ENCODE data around the gene GABRB1. TPM values are rescaled to one million over a fixed set of nuclear protein-coding genes. Genes with fewer than 3 reads are reported as not detected.
"Not testable (repeated sequence)": the region's sequence is repeated elsewhere in the genome, so short reads cannot be mapped to it uniquely, and the experiment has no call there.

The GABRB1 gene
- total RNA-seq, 4 donors from 2014 or later: 0.13 TPM; not detected in 3

DNA sequence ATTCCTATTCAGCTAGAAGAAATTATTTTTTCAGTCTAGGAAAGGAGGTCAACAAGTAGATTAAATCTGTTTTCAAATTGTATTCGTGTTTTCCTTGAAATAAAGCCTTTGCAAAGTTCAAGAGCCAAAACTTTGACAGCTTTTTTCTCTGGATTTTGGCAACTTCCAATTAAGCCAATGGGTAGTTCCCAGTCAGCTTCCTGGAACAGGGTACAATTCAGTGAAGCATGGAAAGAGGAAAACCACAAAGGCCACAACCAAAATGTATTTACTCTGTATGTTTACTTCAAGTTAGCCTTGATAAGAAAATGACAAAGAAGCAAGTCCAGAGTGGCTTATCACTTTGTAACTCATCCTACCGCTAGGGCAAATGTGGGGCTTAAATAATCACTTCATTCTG is 243.5 kb downstream of the GABRB1 start:
- Histone ChIP-seq H3K36me3 (no peaks in the 10 kb centered on the region), H3K27ac (replicated peaks in 1 of 4) (no peak overlapping the region), H3K4me3 (no peak overlapping the region), H3K27me3 (no peaks in the 10 kb centered on the region), H3K4me1 (no peaks in the 10 kb centered on the region), H3K9me3 (no peaks in the 10 kb centered on the region)
- 56% methylated on average over 2 of the region's 2 CpGs for WGBS
- no peak for TF ChIP-seq CTCF (IDR thresholded peaks at IDR 0.05)
- intact Hi-C loops (cut with DNase I): no loop called here
- no peak for DNase-seq (ENCODE audit: extremely low spot score)

DNA sequence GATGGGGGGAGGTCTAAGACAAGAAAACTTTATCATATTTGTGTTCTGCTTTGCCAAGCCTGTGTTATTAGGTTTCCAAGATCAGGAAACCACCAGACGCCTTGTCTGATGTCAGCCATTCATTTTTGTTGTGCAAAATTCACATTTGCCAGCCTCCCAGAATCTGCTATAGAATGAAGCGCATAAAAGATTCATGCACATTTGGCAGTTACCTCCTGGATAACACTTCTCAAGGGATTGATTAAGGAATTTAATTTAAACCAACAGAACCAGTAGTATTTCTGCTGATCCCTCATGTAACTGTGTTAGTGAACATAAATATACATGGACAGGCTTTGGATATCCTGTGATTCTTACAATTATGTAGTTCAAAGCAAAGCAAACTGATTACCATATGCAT is 244.2 kb downstream of the GABRB1 start:
- no peaks in the 10 kb centered on the region for H3K9me3 ChIP-seq
- TF ChIP-seq CTCF (IDR thresholded peaks at IDR 0.05) (no peak), POLR2AphosphoS5 (IDR thresholded peaks at IDR 0.05) (no peak), EP300 (IDR thresholded peaks at IDR 0.05) (no peak), POLR2A (IDR thresholded peaks at IDR 0.05; ENCODE audit: low read depth) (no peak)
- 81% methylated on average over 2 of the region's 2 CpGs for WGBS
- no peaks in the 10 kb centered on the region for H3K27me3 ChIP-seq
- H3K27ac ChIP-seq (replicated peaks in 1 of 4): no peak overlapping the region
- no peaks in the 10 kb centered on the region for H3K4me1 ChIP-seq
- no peaks in the 10 kb centered on the region for H3K36me3 ChIP-seq
- intact Hi-C loops (cut with DNase I): no loop called here
- no peak overlapping the region for H3K4me3 ChIP-seq
- no peak for DNase-seq (ENCODE audit: extremely low spot score)

GRCh38 chr4:47278631-47279030 is 247.3 kb downstream of the GABRB1 start:
- intact Hi-C loops (cut with DNase I): no loop called here
- TF ChIP-seq CTCF (IDR thresholded peaks at IDR 0.05): no peak
- TF ChIP-seq POLR2AphosphoS5 (IDR thresholded peaks at IDR 0.05): no peak
- TF ChIP-seq EP300 (IDR thresholded peaks at IDR 0.05): no peak
- TF ChIP-seq POLR2A (IDR thresholded peaks at IDR 0.05; ENCODE audit: low read depth): no peak
- Histone ChIP-seq H3K9me3 (no peaks in the 10 kb centered on the region), H3K36me3 (no peaks in the 10 kb centered on the region), H3K4me3 (no peak overlapping the region), H3K27ac (replicated peaks in 1 of 4) (no peak overlapping the region), H3K27me3 (no peaks in the 10 kb centered on the region), H3K4me1 (no peaks in the 10 kb centered on the region)
- no peak for DNase-seq (ENCODE audit: extremely low spot score)
- WGBS: 53% methylated on average over 2 of the region's 2 CpGs

- TF ChIP-seq EP300 (IDR thresholded peaks at IDR 0.05) (no peak), POLR2A (IDR thresholded peaks at IDR 0.05; ENCODE audit: low read depth) (no peak), POLR2AphosphoS5 (IDR thresholded peaks at IDR 0.05) (no peak), CTCF (IDR thresholded peaks at IDR 0.05) (no peak)
- H3K27ac ChIP-seq (replicated peaks in 1 of 4): no peak overlapping the region
- no peaks in the 10 kb centered on the region for H3K9me3 ChIP-seq
- 72% methylated on average over 2 of the region's 2 CpGs for WGBS
- intact Hi-C loops (cut with DNase I): no loop called here
- peaks cover 0 to 4% (median 0%) of the 10 kb centered on the region in 4 donors for H3K27me3 ChIP-seq
- H3K4me1 ChIP-seq: no peaks in the 10 kb centered on the region
- no peak overlapping the region for H3K4me3 ChIP-seq
- no peaks in the 10 kb centered on the region for H3K36me3 ChIP-seq
- DNase-seq (ENCODE audit: extremely low spot score): no peak
Measured at GRCh38 chr4:47287735-47288134, 256.4 kb downstream of the GABRB1 start.

GRCh38 chr4:47289805-47290204 is 258.4 kb downstream of the GABRB1 start:
- no peaks in the 10 kb centered on the region for H3K4me1 ChIP-seq
- TF ChIP-seq CTCF (IDR thresholded peaks at IDR 0.05): no peak
- TF ChIP-seq POLR2AphosphoS5 (IDR thresholded peaks at IDR 0.05): no peak
- no peak for TF ChIP-seq POLR2A (IDR thresholded peaks at IDR 0.05; ENCODE audit: low read depth)
- TF ChIP-seq EP300 (IDR thresholded peaks at IDR 0.05): no peak
- peaks cover 0 to 4% (median 0%) of the 10 kb centered on the region in 4 donors for H3K27me3 ChIP-seq
- H3K9me3 ChIP-seq: no peaks in the 10 kb centered on the region
- no peak overlapping the region for H3K4me3 ChIP-seq
- DNase-seq (ENCODE audit: extremely low spot score): no peak
- H3K36me3 ChIP-seq: no peaks in the 10 kb centered on the region
- H3K27ac ChIP-seq (replicated peaks in 1 of 4): no peak overlapping the region
- intact Hi-C loops (cut with DNase I): no loop called here

DNA sequence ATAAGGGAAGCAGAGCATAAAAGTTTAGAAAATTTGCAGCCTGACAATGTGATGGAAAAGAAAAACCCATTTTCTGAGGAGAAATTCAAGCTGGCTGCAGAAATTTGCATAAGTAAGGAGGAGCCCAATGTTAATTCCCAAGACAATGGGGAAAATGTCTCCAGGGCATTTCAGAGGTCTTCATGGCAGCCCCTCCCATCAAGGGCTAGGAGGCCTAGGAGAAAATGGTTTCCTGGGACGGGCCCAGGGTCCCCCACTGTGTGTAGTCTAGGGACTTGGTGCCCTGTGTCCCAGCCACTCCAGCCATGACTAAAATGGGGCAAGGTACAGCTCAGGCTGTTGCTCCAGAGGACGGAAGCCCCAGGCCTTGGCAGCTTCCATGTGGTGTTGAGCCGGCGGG is 259.5 kb downstream of the GABRB1 start:
- H3K4me3 ChIP-seq; intact Hi-C loops (cut with DNase I); DNase-seq (ENCODE audit: extremely low spot score); H3K4me1 ChIP-seq; H3K36me3 ChIP-seq; H3K27ac ChIP-seq (replicated peaks in 1 of 4); H3K27me3 ChIP-seq; H3K9me3 ChIP-seq: not testable (repeated sequence)
- WGBS: 94% methylated on average over 3 of the region's 4 CpGs
